ENCODE data around the gene HOXA5. TPM values are rescaled to one million over a fixed set of nuclear protein-coding genes. Genes with fewer than 3 reads are reported as not detected.
A peak's percentile ranks its signal among the peaks of the same experiment; 100 is the strongest.

The HOXA5 gene
- total and polyA plus RNA-seq, 11 donors = 0.07 to 2.8 (median 0.36) TPM; not detected in 7

GRCh38 chr7:27144781-27145164, 1.3 kb upstream of the HOXA5 start:
- TF ChIP-seq CTCF (IDR thresholded peaks at IDR 0.05) = no peak
- TF ChIP-seq POLR2A (IDR thresholded peaks at IDR 0.05) = no peak
- 10 to 20% (median 15%) methylated on average over 11 to 31 of the region's 31 CpGs for WGBS, 4 donors
- intact Hi-C loops (cut with DNase I) = loop anchor here in 3 of 10 donors (5.0 kb wide), 3 partner anchors 287 to 462 kb away; no protein-coding TSS in a partner anchor
- no peaks in the 10 kb centered on the region for H3K36me3 ChIP-seq
- no peaks in the 10 kb centered on the region for H3K9me3 ChIP-seq
- peaks cover 0 to 52% (median 14%) of the 10 kb centered on the region in 12 donors for H3K4me1 ChIP-seq
- DNase-seq (peak in 1 of 5 donors; percentile 50), ATAC-seq (no peak)
- H3K4me3 ChIP-seq = no peak overlapping the region
- H3K27me3 ChIP-seq = peaks cover 83 to 100% (median 98%) of the 10 kb centered on the region in 9 donors
- peak overlapping the region in 1 of 12 donors; percentile 61 for H3K27ac ChIP-seq

- H3K4me3 ChIP-seq = peak overlapping the region in 6 of 12 donors; percentile 40 to 69 (median 50)
- ATAC-seq (no peak), DNase-seq (no peak)
- TF ChIP-seq POLR2A (IDR thresholded peaks at IDR 0.05) (no peak), CTCF (IDR thresholded peaks at IDR 0.05) (no peak)
- peak overlapping the region in 1 of 12 donors; percentile 61 for H3K27ac ChIP-seq
- peaks cover 85 to 100% (median 99%) of the 10 kb centered on the region in 9 donors for H3K27me3 ChIP-seq
- H3K4me1 ChIP-seq = peaks cover 0 to 57% (median 14%) of the 10 kb centered on the region in 12 donors
- H3K9me3 ChIP-seq = no peaks in the 10 kb centered on the region
- no peaks in the 10 kb centered on the region for H3K36me3 ChIP-seq
- WGBS, 4 donors = 16 to 33% (median 24%) methylated on average over 39 to 40 of the region's 40 CpGs
- intact Hi-C loops (cut with DNase I) = loop anchor here in 3 of 10 donors (5.0 kb wide), 3 partner anchors 287 to 462 kb away; no protein-coding TSS in a partner anchor
Measured at GRCh38 chr7:27143950-27144780, 684 bp upstream of the HOXA5 start.

GRCh38 chr7:27142580-27143022, 880 bp downstream of the HOXA5 start:
- intact Hi-C loops (cut with DNase I) = loop anchor here in 3 of 10 donors (5.0 kb wide), 3 partner anchors 285 to 460 kb away; no protein-coding TSS in a partner anchor
- H3K27me3 ChIP-seq = peaks cover 73 to 100% (median 97%) of the 10 kb centered on the region in 9 donors

More at GRCh38 chr7:27142580-27143022, 880 bp downstream of the HOXA5 start:
- peak overlapping the region in 2 of 12 donors; percentile 35 to 61 for H3K27ac ChIP-seq
- DNase-seq (no peak), ATAC-seq (no peak)
- H3K9me3 ChIP-seq = no peaks in the 10 kb centered on the region
- no peaks in the 10 kb centered on the region for H3K36me3 ChIP-seq
- 6 to 12% (median 7%) methylated on average over 29 of the region's 29 CpGs for WGBS, 4 donors
- H3K4me1 ChIP-seq = peaks cover 0 to 46% (median 9%) of the 10 kb centered on the region in 12 donors
- TF ChIP-seq POLR2A (IDR thresholded peaks at IDR 0.05) (no peak), CTCF (IDR thresholded peaks at IDR 0.05) (no peak)
- H3K4me3 ChIP-seq = peak overlapping the region; percentile 18 to 69 (median 48)

Measured in heart left ventricle (tissue), 16 donors.